NCI-H2227 (cell line): ENCODE results near the gene ABCC3.
A peak's percentile ranks its signal among the peaks of the same experiment; 100 is the strongest.
"Not testable (repeated sequence)": the region's sequence is repeated elsewhere in the genome, so short reads cannot be mapped to it uniquely, and the experiment has no call there.

Experiments used
- DNase-seq: peaks from one replicate; lab custom pipeline; 2025; ENCODE audit not compliant: unreplicated experiment; lab: John Stamatoyannopoulos, UW

ABCC3 gene

DNA sequence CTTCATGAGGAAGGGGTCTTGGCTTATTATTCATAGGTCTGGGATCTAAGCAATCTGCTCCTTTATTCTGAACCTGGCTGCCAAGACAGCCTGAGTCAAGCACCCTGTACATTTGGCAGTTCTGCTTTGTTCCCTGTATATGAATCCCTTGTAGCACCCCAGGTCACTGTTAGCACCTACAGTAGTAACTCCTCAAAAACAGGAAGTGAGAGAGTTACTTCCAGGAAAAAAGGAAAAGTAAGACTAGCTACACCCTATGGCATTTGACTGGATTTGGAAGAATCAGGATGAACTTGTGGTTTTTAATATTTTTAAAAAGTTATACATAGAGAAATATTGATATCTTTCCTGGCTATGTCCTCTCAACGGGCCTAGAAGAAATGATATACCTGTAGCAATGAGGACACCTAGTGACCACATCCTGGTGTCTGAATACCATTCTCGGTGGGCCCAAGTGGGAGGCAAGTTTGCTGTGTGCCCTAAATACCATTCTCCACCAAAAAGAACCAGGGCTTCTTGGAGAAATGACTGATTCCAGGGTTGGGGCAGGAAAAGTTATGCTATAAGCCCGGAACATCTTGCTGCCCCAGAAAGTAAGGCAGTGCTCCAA, 63.1 kb downstream of the ABCC3 start:
- DNase-seq = no peak

DNA sequence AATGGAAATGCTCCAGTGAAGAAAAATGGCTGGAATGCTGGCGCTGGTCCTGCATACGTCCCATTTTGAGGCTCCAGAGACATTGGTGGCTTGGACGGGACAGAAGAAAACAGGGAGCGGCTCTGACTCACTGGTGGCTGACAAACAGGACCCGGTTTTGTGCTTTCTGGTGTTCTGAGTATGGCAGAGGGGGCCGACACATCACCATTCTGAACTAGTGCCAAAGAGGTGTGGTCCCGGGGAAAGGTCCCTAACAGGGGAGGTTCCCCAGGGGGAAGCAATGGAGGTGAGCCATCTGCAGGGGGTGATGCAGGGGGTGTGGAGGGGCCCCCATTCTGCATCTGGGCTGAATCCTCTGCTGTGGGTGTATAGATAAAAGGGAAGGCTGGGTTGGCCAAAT, 64.7 kb downstream of the ABCC3 start:
- DNase-seq = no peak

DNA sequence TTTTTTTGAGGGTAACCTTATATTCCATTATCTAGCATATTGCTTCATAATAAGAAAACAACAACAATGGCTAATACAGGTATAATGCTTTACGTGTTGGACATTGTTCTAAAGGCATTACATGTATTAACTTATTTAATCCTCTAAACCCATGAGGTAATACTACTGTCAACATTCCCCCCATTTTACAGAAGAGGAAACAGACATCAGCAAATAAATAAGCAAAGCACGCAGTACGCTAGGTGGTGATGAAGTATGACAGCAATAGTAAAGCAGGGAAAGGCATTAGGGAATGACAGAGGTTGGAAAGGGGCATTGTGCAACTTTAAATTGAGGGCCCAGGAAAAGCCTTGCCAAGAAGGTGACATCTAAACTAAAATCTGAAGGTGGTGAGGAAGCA, 68.5 kb downstream of the ABCC3 start:
- DNase-seq = no peak

DNA sequence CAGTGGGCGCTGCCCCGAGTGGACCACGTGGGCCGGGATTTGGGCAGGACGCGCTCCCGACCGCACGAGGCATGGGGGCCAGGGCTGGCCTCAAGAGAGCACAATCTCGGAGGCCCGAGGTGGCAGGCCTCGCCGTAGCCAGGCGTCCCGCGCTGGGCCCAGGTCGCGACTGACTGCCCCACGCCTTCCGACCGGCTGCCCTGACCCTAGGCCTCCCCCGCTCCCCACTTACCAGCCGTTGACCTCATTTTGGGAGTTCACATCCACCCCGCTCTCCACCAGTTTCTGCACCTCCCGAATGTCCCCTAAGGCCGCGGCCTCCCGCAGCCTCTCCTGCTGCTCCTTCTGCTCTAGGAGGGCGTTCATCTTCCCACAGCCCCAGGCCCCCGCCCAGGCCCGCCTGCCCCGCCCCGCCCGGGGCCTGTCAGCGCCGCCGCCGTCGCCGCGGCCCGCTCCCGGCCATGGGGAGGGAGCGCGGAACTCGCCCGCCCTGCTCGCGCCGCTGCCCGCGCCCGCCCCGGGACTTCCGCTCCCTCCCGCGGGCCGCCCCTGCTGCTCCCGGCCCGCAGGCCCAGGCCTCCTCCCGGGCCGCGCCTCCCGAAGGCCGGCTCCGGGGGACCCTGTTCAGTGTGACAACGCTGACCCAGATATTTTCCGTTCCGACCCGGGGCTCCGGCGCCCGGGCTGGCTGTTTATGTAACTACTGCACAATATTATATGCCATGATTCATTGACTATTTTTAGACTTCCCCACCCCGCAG, 72.8 kb downstream of the ABCC3 start, which contains the start of gene ANKRD40:
TSS of gene ANKRD40 (minus strand) at position 626 of the 761 bp plus-strand sequence. CDS start at position 366, 260 bp downstream.
- DNase-seq = peak; percentile 95

DNA sequence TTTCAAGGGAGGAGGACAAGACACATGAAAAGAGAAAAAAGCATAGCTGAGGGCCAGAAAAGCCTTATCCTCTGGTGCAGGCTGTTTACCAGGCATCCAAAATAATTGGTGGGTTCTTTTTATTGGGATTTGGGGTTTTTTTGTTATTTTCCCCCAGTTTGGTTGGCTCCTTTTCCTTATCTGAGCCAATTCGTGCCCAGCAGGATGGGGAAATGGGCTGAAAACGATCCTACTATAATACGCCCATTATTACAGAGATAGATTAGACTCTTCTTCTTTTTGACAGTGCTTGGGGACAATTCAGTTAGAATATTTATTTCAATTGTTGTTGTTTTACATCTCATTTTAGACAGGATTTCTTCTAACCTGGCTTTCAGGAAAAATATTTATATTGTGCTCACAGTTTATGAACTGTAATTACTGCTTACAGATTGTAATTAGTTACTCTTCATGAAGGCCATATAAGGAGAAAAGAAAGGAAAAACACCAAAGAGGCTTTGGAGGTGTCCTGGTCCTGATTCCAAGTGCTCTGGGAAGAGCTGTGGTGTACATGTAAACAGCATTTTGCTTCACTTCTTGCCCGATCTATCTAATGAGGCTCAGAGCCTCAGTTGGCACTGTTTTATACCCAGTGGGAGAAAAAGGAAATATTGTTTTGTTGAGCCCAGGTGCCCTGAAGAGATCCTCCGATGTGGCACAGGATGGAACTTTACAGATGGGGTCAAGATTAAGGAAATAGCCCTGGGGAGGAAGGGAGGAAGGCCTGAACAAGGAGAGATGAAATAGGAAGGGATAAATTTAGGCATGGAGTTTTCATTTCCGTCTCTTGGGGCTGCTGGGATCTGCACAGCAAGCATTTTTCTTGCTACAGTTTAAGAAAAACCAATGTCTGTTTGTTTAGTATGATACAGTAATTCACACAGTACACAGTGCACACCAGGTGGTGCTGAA, 73.6 kb downstream of the ABCC3 start:
- DNase-seq = no peak

DNA sequence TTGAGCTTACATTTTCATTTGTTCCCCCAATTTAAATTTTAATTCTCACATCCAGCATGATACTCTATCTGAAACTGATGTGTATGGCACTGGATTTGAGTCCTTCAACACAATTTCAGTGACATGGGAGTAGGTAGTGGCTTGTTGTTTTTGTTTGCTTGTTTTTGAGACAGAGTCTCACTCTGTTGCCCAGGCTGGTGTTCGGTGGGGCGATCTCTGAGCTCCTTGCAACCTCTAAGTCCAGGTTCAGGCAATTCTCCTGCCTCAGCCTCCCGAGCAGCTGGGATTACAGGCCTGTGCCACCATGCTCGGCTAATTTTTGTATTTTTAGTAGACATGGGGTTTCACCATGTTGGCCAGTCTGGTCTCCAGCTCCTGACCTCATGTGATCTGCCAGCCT, 74.4 kb downstream of the ABCC3 start:
- DNase-seq = not testable (repeated sequence)

DNA sequence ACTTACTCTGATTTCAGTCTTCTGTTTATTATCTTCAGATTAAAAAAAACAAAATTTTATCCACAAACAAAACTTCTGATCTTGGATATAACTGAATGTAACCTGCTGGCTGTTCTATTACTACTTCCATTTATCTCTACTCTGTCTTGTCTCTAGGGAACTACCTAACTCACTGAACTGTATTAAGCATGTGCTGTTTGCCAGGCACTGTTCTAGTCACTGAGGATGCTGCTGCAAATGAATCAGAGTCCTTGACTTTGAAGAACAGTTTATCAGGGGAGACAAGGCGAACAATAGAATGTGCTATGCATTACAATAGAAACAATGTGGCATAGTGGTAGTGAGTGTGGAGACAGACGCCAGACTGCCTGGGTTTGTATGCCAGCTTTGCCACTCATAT, 75.3 kb downstream of the ABCC3 start:
- DNase-seq = no peak

DNA sequence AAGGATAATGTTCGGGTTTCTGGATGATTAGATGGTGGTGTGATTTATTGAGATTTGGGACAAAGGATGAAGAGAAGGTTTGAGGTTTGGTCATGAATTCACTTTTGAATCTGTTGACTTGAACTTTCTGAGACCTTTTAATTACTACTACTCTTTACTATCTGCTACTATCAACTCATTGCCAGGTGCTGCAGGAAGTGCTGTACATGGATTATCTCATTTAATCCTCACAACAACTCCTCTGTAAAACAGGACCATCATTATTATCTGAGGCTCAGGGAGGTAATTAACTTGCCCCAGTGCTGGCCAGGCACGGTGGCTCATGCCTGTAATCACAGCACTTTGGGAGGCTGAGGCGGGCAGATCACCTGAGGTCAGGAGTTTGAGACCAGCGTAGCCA, 76.0 kb downstream of the ABCC3 start:
- no peak for DNase-seq

DNA sequence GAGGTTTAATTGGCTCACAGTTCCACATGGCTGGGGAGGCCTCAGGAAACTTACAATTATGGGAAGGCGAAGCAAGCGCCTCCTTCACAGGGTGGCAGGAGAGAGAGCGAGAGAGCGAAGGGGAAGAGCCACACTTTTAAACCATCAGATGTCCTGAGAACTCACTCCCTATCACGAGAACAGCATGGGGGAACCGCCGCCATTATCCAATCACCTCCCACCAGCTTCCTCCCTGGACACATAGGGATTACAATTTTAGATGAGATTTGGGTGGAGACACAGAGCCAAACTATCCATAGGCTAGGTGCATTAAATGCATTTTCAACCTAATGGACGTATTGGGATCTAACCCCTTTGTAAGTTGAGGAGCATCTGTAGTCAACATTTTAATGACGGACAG, 78.0 kb downstream of the ABCC3 start:
- DNase-seq = no peak

DNA sequence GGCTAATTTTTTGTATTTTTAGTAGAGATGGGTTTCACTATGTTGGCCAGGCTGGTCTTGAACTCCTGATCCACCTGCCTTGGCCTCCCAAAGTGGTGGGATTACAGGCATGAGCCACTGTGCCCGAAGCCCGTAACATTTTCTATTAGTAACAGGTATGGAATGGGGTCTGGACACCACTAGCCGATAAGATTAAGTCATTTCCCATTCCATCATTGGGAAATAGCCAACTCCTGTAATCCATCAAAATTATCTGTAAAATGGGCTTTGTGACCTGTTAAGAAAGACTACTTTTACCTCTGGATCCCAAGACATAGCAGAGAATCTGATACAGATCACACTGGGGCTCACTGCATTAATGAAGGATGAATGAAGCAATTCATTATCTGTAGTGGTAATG, 80.8 kb downstream of the ABCC3 start:
- no peak for DNase-seq

DNA sequence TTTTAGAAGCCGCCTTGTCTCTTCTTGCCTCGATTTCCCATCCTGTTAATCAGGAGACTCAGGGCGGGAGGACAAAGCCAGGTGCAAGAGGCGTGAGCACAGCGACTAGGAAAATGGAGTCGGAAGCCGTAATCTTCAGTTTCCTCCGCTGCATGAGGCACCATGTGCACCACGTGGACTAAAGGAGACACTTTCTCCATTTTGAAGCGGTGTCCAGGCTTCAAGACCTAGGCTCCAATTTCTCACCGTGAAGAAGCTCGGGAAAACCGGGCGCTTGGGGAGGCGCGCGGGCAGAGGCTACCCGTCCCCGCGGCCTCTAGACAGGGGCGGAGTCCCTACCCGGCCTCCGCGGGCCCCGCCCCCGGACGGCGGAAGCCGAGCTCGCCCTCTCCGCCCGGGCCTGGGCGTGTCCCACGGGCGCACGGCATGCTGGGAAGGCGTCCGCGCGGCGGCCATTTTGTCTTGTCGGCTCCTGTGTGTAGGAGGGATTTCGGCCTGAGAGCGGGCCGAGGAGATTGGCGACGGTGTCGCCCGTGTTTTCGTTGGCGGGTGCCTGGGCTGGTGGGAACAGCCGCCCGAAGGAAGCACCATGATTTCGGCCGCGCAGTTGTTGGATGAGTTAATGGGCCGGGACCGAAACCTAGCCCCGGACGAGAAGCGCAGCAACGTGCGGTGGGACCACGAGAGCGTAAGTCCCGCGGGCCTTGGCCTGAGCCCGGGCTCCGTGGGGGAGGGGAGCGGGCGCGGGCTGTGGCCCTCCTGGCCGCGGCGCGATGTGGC, 84.7 kb downstream of the ABCC3 start, which contains the start of gene LUC7L3:
TSS of gene LUC7L3 (plus strand) at position 460 of the 780 bp plus-strand sequence. CDS start at position 590, 130 bp downstream.
- peak; percentile 98 for DNase-seq

DNA sequence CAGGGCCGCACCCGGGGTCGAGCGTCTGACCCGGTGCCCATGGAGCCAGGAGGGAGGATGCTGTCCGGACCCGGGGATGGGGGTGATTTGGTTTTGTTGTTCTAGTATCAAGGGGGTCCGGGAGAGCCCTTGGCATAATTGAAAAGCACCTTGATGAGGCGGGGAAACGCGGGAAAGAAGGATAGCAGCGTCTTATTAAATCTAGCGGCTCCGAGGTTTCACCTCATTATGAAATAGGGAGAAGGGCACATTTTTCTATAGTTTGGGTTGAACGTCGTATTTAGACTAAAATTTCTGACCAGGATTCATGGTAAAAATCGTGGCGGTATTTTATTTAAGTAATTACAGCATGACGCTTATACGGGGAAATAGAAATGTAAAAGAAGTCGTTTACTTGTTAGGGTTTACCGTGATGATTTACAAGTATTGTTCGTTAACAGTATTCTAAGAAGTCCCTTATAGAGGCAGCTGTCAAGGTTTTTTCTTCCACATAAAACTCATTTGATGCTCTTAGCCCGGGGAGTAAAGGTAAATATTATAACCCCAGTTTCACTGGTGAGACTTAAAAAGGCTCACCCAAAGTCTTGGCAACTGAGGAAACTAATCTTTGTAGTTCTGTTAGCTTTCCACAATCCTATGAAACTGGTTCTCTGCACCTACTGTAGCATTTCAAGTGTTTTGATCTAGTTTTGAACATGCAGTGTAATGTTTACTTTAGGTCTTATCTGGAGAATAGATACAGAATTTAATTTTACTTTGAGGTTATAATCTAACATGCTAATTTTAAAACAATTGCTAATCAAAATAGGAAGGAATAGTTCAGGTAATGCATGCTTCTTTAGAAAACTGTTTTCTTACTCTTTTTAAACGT, 85.5 kb downstream of the ABCC3 start:
- DNase-seq = no peak

DNA sequence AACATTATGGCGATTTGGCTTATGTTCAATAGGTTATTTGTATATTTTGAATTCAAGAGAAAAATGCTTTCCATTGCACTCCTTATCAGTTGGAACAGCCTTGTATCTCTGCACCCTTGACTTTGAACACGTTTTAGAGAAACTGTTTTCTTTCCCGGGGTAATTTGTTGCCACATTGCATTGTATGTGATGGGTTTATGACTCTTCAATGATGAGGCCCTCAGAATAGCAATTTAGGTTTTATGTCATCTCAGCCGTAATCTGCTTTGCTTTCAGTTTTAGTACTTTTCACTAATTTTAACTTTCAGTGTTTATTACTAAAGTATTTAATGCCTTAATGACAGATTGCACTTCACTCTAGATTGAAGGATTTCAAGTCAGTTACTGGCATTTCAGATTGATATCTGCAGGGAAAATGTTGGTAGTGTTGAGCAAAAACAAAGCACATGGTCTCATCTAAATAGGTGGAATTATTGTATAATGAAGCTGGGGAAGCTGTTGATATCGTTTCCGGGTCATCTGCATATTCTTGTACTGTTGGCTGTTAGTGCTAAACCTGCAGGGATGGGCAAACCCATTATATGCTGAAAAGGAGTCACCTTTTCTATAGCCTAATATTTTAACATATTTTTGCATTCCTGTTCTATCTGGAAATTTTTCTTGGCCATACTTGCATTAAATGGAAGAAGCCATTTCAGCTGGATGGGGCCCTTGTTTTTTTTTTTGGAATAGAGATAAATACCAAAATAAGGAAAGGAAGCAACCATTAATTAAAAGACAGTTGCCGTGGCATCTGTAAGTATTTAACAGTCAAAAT, 86.7 kb downstream of the ABCC3 start:
- DNase-seq = no peak

DNA sequence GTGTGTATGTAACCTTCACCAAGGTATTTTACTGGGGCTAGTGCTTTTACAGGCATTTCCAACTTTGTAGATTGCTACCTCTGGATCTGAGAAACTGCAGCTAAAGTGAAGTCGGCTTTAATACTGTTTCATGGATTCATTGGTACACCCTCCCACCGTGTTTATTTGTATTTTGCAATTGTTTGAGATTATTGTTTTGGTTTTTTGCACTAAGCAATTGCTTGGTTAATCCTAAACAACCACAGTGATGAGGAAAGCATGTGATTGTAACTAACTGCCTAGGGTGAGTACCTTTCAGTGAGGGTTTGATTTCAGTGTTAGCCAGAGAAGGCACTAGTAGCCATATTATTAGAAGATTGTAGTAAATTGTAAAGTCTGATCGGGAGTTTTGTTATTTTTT, 88.1 kb downstream of the ABCC3 start:
- DNase-seq = no peak

DNA sequence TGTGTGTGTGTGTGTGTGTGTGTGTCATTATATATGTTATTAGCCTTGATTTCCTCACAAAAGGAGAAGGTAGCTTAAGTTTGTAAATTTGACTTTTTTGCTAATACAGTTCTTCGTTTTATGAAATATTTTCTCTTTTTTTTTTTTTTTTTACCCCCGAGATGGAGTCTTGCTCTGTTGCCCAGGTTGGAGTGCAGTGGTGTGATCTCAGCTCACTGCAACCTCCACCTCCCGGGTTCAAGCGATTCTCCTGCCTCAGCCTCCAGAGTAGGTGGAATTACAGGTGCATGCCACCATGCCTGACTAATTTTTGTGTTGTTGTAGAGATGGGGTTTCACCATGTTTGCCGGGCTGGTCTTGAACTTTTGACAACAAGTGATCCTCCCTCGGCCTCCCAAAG, 89.9 kb downstream of the ABCC3 start:
- not testable (repeated sequence) for DNase-seq

DNA sequence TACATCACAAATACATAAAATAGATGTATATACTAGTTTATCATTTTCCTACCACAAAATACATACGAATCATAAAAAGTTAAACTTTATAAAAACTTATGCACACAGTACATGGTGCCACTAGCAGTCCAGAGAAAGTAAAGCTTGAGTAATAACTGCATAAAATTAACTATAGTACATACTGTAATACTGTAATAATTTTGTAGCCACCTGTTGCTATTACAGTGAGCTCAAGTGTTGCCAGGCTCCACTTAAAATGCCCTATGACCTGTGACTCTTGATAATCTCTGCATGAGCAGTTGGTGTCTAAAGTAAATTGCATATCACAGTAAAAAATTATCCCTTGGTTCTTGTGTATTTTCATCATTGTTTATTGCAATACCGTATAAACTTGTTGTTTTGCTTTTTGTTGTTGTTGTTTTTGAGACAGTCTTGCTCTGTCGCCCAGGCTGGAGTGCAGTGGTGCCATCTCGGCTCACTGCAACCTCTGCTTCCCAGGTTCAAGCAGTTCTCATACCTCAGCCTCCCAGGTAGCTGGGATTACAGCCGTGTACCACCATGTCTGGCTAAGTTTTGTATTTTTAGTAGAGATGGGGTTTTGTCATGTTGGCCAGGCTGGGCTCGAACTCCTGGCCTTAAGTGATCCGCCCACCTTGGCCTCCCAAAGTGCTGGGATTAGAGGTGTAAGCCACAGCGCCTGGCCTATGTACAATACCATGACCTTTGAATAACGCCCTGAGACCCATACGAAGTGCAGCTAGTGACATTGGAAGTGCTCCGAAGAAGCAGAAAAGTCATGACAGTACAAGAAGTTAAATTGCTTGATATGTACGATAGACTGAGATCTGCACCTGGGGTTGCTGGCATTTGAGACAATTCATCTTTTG, 91.3 kb downstream of the ABCC3 start:
- DNase-seq = no peak

DNA sequence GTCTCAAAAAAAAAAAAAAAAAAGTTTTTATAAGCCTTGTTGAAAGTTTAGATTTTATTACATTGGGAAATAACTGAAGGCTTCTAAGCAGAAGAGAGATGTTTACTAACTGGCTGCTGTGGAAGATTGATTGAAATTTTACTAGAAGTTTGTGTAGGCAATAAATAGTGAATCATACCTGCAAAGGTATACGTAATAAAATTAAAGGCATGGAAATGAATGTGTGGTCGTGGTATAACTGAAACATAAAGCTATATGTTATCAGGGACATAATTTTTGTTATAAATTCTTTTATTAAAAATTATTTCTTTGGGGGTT, 93.4 kb downstream of the ABCC3 start:
- DNase-seq = no peak
